ENCODE measurements around the gene JPT1.

Gene JPT1

GRCh38 chr17:75096082-75096625 is 58.2 kb downstream of the JPT1 start (continued):
- TF ChIP-seq TSHZ1 (tag by site-specific recombination; IDR thresholded peaks at IDR 0.05; ENCODE audit: borderline replicate concordance) (no peak), ZNF114 (tag by site-specific recombination; IDR thresholded peaks at IDR 0.05) (no peak), ZBTB48 (tag by site-specific recombination; IDR thresholded peaks at IDR 0.05) (peak; percentile 76), GLIS1 (tag by site-specific recombination; IDR thresholded peaks at IDR 0.05) (0 out of 2 replicates have a peak, but pooled peaks have one; percentile 15), SETDB1 (IDR thresholded peaks at IDR 0.05; ENCODE audit: insufficient read length, low read length) (no peak), PBX3 (CRISPR knock-in tag; IDR thresholded peaks at IDR 0.05) (no peak), ZNF704 (tag by site-specific recombination; IDR thresholded peaks at IDR 0.05) (no peak), PRDM1 (tag by site-specific recombination; IDR thresholded peaks at IDR 0.05) (0 out of 2 replicates have a peak, but pooled peaks have one; percentile 41), ZNF629 (tag by site-specific recombination; IDR thresholded peaks at IDR 0.05) (0 out of 2 replicates have a peak, but pooled peaks have one; percentile 38), MZF1 (tag by site-specific recombination; IDR thresholded peaks at IDR 0.05; ENCODE audit: borderline replicate concordance) (no peak), PRDM6 (tag by site-specific recombination; IDR thresholded peaks at IDR 0.05) (no peak), MYNN (tag by site-specific recombination; IDR thresholded peaks at IDR 0.05; ENCODE audit: borderline replicate concordance) (no peak), FEZF1 (tag by site-specific recombination; IDR thresholded peaks at IDR 0.05) (no peak), ZNF654 (tag by site-specific recombination; IDR thresholded peaks at IDR 0.05; ENCODE audit: low read depth) (no peak), ZNF701 (tag by site-specific recombination; IDR thresholded peaks at IDR 0.05) (no peak)

GRCh38 chr17:75094871-75095399 is 59.4 kb downstream of the JPT1 start:
- peaks cover 0 to 11% of the 10 kb centered on the region in 2 experiments; a peak in 1 of 3 replicates for H3K36me3 ChIP-seq (ENCODE audit: control insufficient read depth in 2 of 2, insufficient read depth in 1 of 2, low read length in 2 of 2)
- peaks cover 2% of the 10 kb centered on the region; the same call in 1 of the 2 replicates for H3K4me1 ChIP-seq (ENCODE audit: control insufficient read depth, insufficient read depth, low read length)
- H3K4me3 ChIP-seq (ENCODE audit: low read depth, low read length), result no peak overlapping the region
- ChIA-PET POLR2A (interaction anchor here (2.2 kb wide), 1 partner anchor 19 kb away, joined by 7 read pairs; no protein-coding TSS in a partner anchor), CTCF (interaction anchor here (0.5 to 3.1 kb wide), 5 partner anchors 10 to 133 kb away, joined by 3 to 22 read pairs (median 4); no protein-coding TSS in a partner anchor)
- H3K27ac ChIP-seq (ENCODE audit: extremely low read depth, low read depth, low read length), result no peak overlapping the region
- H3K9me3 ChIP-seq (ENCODE audit: control insufficient read depth, insufficient read depth, low read depth, low read length), result no peaks in the 10 kb centered on the region
- TF ChIP-seq SP2 (tag by site-specific recombination; IDR thresholded peaks at IDR 0.05) (peak; percentile 27), ZNF341 (tag by site-specific recombination; IDR thresholded peaks at IDR 0.05; ENCODE audit: low read depth) (peak; percentile 73), BCL11A (tag by site-specific recombination; IDR thresholded peaks at IDR 0.05; ENCODE audit: low read depth) (no peak), ZEB2 (tag by site-specific recombination; IDR thresholded peaks at IDR 0.05) (no peak), ZNF10 (tag by site-specific recombination; IDR thresholded peaks at IDR 0.05) (no peak), ZNF48 (tag by site-specific recombination; IDR thresholded peaks at IDR 0.05) (no peak), ZNF639 (tag by site-specific recombination; IDR thresholded peaks at IDR 0.05) (no peak), GLIS2 (tag by site-specific recombination; IDR thresholded peaks at IDR 0.05) (0 out of 2 replicates have a peak, but pooled peaks have one; percentile 17), ZNF423 (tag by site-specific recombination; IDR thresholded peaks at IDR 0.05) (no peak), ZNF747 (tag by site-specific recombination; IDR thresholded peaks at IDR 0.05) (no peak), GLIS1 (tag by site-specific recombination; IDR thresholded peaks at IDR 0.05) (peak; percentile 21; the same call in 1 of the 2 replicates), ZNF132 (tag by site-specific recombination; IDR thresholded peaks at IDR 0.05; ENCODE audit: borderline replicate concordance) (no peak), ZNF510 (tag by site-specific recombination; IDR thresholded peaks at IDR 0.05; ENCODE audit: insufficient replicate concordance) (no peak), ZNF19 (tag by site-specific recombination; IDR thresholded peaks at IDR 0.05; ENCODE audit: low read depth) (no peak), ZIC2 (tag by site-specific recombination; IDR thresholded peaks at IDR 0.05) (peak; percentile 98)

Measured in HEK293 (cell line).